HG02938 (cell line): ENCODE results near the gene IGSF9.
A peak's percentile ranks its signal among the peaks of the same experiment; 100 is the strongest.
"Not testable (repeated sequence)": the region's sequence is repeated elsewhere in the genome, so short reads cannot be mapped to it uniquely, and the experiment has no call there.

Experiments used
- ATAC-seq: cut with Tn5 transposase; IDR thresholded peaks from one replicate; pipeline ENCODE4 v1.9.1; 2021; ENCODE audit warnings: mild to moderate bottlenecking, moderate library complexity; ENCODE audit not compliant: unreplicated experiment

IGSF9 gene

GRCh38 chr1:159902541-159902940 lies 42.9 kb downstream of the IGSF9 start:
- no peak for ATAC-seq

DNA sequence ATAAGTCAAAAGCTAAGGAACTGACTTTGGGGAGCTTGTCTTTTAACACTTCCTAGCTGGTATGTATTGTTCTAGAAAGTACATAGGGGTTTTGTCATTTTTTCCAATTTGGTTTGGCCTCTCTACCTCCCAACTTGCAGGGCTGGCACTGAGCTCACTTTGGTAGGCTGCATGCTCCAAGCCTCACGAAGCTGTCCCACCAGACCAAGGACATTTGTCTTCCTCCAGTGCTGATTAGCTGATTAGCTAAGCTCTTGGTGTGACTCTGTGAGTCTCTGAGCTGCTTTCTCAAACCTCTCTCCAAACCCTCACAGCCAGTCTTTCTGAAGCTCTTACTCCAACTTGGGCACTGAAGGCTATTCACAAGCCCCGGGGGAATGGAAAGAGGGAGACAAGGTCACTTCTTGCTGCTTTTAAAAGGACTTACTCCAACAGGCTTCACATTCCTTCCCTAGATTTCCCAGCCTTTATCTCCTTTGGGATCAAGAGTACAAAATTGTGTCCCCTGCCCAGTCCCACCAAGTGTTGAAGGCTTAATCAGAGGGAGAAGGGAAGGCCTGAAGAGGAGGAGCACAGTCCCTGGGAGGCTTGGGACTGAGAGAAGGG lies 44.6 kb downstream of the IGSF9 start:
- ATAC-seq, result no peak

DNA sequence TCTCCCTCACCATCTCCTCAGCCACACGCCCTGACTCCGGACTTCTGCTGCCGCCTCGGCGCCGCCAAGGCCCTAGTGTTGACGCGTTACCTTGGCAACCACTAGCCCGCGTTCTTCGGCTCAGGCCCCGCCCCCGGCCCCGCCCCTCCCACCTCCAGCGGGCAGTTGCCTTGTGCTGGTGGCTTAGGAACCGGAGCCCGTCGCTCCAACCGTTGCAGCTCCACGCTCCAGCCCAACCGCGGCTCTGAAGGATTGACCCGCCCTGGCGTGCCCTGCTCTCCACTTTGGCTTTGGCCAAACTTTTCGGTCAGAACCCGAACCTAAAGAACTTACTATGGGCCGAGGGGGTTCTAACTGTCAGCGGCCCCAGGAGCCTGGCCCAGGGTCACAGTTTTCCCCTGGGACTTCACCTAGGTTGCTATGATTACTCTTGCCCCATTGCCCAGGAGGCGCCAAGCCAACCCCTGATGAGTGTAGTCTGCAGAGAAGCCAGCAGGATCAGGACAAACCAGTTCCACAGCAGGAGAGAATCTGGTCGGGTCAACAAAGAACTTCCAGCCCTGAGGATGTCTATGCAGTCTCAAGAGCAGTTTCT lies 45.2 kb downstream of the IGSF9 start, which contains the start of gene CFAP45:
Gene CFAP45, minus strand, starts transcription at position 80 of the 595 bp plus-strand sequence. Its CDS starts 67 bp downstream, at position 13.
- no peak for ATAC-seq

DNA sequence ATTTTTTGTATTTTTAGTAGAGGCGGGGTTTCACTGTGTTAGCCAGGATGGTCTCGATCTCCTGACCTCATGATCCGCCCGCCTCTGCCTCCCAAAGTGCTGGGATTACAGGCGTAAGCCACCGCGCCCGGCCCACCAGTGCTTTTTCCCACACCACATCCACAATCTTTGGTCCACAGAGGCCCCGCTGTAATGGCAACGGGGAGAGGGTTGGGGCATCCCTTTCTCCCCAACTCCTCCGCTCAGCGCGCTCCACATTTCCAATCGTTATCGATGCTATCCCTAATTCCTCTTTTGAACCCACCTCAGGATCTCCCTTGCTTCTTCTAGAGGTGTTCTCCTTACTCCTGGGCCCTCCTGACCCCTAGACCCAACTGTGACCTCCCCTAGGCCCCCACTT lies 45.8 kb downstream of the IGSF9 start:
- ATAC-seq, result not testable (repeated sequence)

DNA sequence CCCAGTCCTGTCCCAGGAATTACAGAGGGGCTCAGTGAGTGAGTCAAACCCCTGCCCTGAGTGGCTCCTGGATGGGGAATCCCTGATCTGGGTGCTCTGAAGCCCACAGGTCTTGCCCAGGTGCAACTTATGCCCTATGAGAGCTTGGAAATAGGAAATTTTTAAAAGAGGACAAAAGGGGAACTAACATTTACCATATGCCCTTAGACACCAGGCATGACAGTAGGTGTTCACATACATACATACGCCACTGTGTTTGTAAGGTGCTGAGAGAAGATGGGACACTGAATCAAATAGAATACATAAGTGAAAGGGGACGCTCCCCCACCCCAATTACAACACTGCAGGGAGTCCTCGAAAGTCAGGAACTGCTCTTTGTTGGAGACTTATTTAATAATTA lies 46.9 kb downstream of the IGSF9 start:
- no peak for ATAC-seq

GRCh38 chr1:159897962-159898361 lies 47.5 kb downstream of the IGSF9 start:
- no peak for ATAC-seq

- ATAC-seq, result no peak
Measured at GRCh38 chr1:159896546-159896930, 48.9 kb downstream of the IGSF9 start.

- ATAC-seq, result no peak
Measured at GRCh38 chr1:159895836-159896545, 49.4 kb downstream of the IGSF9 start.

GRCh38 chr1:159895286-159895685 lies 50.1 kb downstream of the IGSF9 start:
- ATAC-seq, result no peak

DNA sequence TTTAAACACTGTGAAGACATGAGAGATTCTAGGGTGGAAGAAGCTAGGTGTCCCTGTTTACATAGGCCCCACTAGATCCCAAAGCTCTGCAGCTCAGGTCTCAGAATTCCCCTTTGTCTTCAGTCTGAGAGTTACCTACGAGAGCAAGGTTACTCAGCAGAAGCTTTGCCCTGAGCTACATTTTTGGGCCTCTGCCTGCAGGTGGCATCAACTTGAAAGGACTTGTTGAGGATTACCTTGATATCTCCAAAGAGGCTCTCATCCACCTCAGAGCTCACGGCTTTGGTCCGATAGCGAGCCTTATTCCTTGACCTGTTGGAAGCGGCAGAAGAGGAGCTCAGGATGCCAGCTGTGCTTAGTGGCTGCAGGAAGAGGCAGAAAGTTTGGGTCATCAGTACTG lies 52.5 kb downstream of the IGSF9 start:
- ATAC-seq, result no peak

DNA sequence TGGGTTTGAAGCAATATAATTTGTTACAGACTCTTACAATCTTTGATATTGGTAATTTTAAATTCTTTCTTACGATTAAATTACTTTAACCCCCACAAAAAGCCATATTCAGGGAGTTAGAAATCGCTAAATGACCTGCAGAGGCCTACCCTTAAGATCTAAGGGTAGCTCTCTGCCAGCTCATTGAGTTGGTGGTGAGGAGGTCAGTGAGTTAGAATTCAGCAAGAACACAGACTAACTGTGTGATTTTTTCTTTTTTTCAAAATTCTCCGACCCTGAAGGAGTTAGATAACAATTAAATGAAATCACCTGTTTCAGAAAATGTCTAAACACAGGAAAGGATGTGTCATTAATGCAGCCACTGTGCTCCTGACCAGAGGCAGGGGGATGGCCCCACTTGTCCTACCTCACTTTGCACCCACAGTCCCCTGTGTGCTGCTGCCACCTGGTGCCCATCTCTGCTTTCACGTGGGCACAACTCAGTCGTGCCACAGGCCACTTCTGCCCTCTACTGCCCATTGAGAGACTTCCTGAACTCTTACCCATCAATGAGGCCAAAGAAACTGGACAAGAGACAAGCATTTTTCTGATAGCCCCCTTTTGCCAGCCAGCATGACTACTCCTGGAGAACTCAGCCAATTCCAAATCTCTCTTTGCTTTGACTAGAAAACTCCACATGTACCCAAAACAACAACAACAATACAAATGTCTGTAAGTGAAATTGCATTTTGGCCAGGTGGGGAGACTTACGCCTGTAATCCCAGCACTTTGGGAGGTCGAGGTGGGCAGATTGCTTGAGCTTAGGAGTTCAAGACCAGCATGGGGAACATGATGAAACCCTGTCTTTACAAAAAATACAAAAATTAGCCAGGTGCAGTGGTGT lies 53.9 kb downstream of the IGSF9 start:
- ATAC-seq, result peak; percentile 50

DNA sequence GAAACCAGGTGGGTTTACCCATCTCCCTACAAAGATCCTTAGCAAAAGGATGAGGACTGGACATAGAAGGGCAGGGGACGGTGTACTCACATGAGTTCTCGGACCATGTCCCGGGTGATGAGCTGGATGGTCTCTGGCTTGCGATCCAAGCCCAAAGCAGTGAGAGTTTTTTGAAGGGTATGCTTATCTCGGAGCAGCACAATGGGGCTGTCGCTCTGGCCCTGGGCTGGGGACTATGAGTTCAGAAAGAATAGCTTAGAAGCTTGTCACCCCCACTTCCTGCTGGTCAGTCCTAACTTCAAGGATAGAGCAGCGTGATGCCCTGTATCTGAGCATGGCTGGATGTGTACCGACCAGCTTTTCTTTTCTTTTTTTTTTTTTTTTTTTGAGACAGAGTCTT lies 55.0 kb downstream of the IGSF9 start:
- no peak for ATAC-seq

DNA sequence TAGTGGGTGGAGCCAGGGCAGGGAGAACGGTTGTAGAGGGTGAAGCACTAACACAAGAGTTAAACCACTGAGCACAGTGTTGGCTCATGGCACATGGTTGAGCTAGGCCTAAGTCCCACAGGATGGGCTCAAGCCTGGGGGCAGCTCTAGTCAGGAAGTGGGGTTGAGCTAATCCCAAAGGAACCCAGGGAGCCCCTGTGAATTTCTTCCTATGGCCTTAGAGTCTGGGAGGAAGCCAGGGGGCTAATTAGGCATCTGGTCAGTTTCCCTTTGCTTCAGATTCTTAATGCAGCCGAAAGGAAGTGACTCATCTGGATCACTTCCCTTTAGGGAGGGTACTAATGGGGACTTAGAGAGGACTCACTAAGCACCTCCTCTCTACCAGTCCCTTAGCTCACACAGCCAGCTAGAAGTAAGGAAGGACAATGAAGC lies 55.6 kb downstream of the IGSF9 start:
- ATAC-seq, result peak; percentile 90

- ATAC-seq, result no peak
Measured at GRCh38 chr1:159889202-159889601, 56.2 kb downstream of the IGSF9 start.

DNA sequence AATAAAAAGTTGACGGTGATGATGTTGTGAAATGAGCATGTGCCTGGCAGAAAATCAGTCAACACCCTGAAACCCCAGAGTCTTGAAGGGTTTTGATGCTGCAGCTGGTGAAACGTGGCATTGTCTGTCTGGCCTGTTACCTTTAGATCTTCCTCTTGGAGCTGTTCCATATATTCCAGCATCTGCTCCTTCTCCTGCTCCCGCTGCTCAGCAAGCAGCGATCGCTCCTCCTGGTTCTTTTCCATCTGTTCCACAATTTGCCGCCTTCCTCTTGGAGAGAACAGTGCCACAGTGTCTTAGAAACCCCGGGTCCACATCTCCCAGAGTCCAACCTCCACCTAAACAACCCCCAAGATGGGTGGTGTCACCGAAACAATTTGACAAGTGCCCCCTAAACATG lies 61.1 kb downstream of the IGSF9 start:
- no peak for ATAC-seq

DNA sequence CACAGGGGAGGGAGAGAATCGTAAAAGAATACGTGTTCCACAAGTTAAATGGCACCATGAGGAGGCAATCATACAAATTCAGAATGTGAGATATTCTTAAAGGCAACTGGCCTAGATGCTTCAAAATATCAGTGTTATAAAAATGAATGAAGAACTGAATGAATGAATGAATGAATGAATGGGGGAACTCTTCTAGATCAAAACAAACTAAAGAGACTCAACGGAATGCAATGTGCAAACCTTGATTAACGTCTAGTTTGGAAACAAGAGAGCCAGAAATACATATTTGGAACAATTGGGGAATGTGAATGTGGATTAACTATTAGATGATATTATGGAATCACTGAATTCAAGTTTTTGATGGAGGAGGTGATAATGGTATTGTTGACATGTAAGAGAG lies 62.3 kb downstream of the IGSF9 start:
- ATAC-seq, result no peak

DNA sequence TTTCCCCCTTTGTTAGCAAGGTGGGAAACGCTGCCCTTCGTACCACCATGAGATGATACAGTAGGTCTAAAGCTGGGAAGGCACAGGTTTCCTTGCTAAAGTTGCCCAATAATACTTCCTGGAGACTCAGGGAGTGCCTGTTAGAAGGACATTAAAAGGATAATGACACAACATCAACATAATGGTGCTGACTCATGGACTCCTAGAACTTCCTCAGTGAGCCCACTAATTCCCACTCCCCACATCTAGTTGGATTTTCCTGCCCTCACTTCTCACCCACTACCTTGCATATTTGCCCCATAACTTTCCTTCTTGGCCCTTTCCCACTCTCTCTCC lies 62.9 kb downstream of the IGSF9 start:
- no peak for ATAC-seq

DNA sequence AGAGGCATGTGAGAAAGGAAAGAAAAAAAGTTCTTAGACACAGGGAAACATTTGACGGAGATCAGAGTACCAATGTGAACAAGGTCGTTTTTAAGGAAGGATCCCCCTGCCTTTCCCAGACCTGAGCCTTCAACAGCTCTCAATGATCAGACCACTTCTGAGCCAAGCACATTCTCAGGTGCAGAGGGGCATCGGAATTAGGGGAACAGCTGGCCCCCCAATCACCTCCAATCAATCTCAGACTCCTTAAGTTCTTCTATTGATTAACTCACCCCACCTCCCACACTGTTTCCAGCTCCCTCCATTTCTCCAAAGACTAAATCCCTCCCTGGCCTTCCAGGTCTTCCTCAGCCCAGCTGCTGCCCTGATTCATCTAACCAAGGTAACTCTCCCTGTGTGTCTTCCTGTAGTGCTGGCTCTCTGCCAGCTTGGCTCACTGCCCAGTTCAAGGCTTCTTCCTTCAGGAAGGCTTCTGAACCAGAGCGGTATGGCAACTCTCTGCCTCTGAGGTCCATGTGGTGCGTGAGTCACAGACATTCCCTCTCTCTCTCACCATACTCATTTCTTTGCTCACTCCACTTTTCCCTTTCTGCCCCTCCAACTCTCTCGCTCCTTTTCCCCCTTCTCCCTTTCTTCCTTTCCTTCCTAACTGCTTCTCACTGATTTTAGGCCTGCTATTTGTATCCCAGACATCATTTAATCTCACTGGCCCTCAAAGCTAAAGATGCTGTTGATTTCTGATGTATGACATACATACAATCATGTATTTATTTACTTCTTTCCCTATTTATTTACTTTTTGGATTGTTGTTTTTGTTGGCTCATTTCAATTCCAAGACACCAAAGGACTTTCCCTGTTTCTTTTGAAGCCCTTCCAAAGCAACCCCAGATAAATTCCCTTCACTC lies 63.5 kb downstream of the IGSF9 start:
- no peak for ATAC-seq

DNA sequence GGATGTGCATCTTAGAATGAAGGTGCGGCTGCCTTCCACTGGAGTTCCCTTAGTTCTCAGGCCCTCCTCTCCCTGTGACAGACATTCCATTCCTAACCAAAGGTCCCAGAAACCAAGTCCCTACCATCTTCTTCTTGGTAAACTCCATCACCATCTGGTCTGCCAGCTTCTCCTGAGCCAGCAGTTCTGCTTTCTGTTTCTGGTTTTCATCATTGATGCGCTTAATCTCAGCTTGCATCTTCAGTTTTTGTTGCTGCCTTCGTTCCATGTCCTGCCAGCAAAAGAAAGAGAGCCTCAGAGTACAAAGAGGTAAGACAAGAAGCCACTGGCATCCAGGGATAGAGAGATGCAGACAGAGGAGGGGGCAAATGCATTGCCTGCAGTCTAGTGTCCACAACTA lies 65.0 kb downstream of the IGSF9 start:
- no peak for ATAC-seq

GRCh38 chr1:159879977-159880376 lies 65.4 kb downstream of the IGSF9 start:
- ATAC-seq, result no peak
